Measurements from ENCODE around the gene DMD.

GRCh38 chrX:31227250-31227649 lies 1984.1 kb downstream of the DMD start:
- TF ChIP-seq CTCF (IDR thresholded peaks at IDR 0.05; ENCODE audit: poor library complexity, severe bottlenecking), result no peak
- no peak for TF ChIP-seq MXI1 (conservative IDR thresholded peaks at IDR 0.05; ENCODE audit: poor library complexity, severe bottlenecking)
- TF ChIP-seq EZH2 (IDR thresholded peaks at IDR 0.05; ENCODE audit: borderline replicate concordance, insufficient read depth, low read length, poor library complexity, severe bottlenecking), result no peak
- no peak for TF ChIP-seq POLR2AphosphoS5 (IDR thresholded peaks at IDR 0.05)
- no peak for TF ChIP-seq REST (IDR thresholded peaks at IDR 0.05; ENCODE audit: borderline replicate concordance)
- no peak for TF ChIP-seq TAF1 (IDR thresholded peaks at IDR 0.05; ENCODE audit: low read depth)
